GM21723 (cell line): ENCODE data around the gene RINL.

Source experiments
- ATAC-seq: cut with Tn5 transposase; IDR thresholded peaks from one replicate; pipeline ENCODE4 v1.9.1; 2021; ENCODE audit warnings: mild to moderate bottlenecking, moderate library complexity; ENCODE audit not compliant: unreplicated experiment

The RINL gene

GRCh38 chr19:38877781-38878574 lies at the start of gene RINL:
TSS of gene RINL (minus strand) at chr19:38878275. CDS start at chr19:38876742, 1,533 bp downstream.
- ATAC-seq: peak; percentile 73

GRCh38 chr19:38924388-38924787 lies 46.3 kb upstream of the RINL start:
- ATAC-seq: no peak

GRCh38 chr19:38922482-38922881 lies 44.4 kb upstream of the RINL start:
- no peak for ATAC-seq

- no peak for ATAC-seq
Observed at GRCh38 chr19:38921420-38922274, 43.6 kb upstream of the RINL start.

GRCh38 chr19:38920602-38921419 lies 42.7 kb upstream of the RINL start:
- ATAC-seq: no peak

GRCh38 chr19:38919837-38920601 lies 41.9 kb upstream of the RINL start:
- ATAC-seq: no peak

- ATAC-seq: no peak
Observed at GRCh38 chr19:38918526-38918925, 40.5 kb upstream of the RINL start.

- no peak for ATAC-seq
Observed at GRCh38 chr19:38917921-38918491, 39.9 kb upstream of the RINL start.

GRCh38 chr19:38917516-38917915 lies 39.4 kb upstream of the RINL start:
- no peak for ATAC-seq

GRCh38 chr19:38915329-38916321 lies 37.5 kb upstream of the RINL start:
- ATAC-seq: no peak

GRCh38 chr19:38913958-38914357 lies 35.9 kb upstream of the RINL start:
- ATAC-seq: no peak

GRCh38 chr19:38912600-38913514 lies 34.8 kb upstream of the RINL start:
- no peak for ATAC-seq

GRCh38 chr19:38911388-38912001 lies 33.4 kb upstream of the RINL start:
- ATAC-seq: no peak

- no peak for ATAC-seq
Observed at GRCh38 chr19:38910488-38910887, 32.4 kb upstream of the RINL start.

- ATAC-seq: no peak
Observed at GRCh38 chr19:38908911-38909310, 30.8 kb upstream of the RINL start.

- no peak for ATAC-seq
Observed at GRCh38 chr19:38907670-38908069, 29.6 kb upstream of the RINL start.

GRCh38 chr19:38907227-38907626 lies 29.2 kb upstream of the RINL start:
- no peak for ATAC-seq
